IMR-90 (cell line): ENCODE measurements around the gene CRB1. TPM values are rescaled to one million over a fixed set of nuclear protein-coding genes. Genes with fewer than 3 reads are reported as not detected.

Source experiments
- ATAC-seq: fragments of 200-7000 bp; cut with Tn5 transposase; 2 replicates; pipeline ENCODE4 v1.9.1; 2020; ENCODE audit warnings: low read depth, mild to moderate bottlenecking, moderate library complexity
- BruUV-seq: library from RNA; stranded (reverse); fragments of 400-500 nt; replicated peaks from 2 replicates; lab custom pipeline; 2021; lab: Mats Ljungman, UMichigan
- CTCF ChIA-PET: fragments of 300-600 bp; formaldehyde crosslinking; extraction: SDS; loops from one replicate; lab custom pipeline; 2021; ENCODE audit warnings: antibody characterized with exemption; lab: Yijun Ruan, JAX
- POLR2A ChIA-PET: fragments of 300-600 bp; sonication (Branson Sonifier 250); formaldehyde crosslinking; loops from one replicate; lab custom pipeline; 2022; ENCODE audit warnings: antibody characterized with exemption; ENCODE audit not compliant: unreplicated experiment; lab: Charles Lee
- DNase-seq: peaks from one replicate; pipeline ENCODE4 v3.0.0; 2013
- H2AFZ ChIP-seq: replicated peaks from 2 replicates; pipeline ENCODE3; 2013; ENCODE audit warnings: low read length, mild to moderate bottlenecking; ENCODE audit not compliant: poor library complexity
- H2AK5ac ChIP-seq: 2 replicates; pipeline ENCODE4 v1.6.1; 2013; ENCODE audit warnings: low read depth, low read length, inconsistent platforms
- H2AK9ac ChIP-seq: replicated peaks from 2 replicates; pipeline ENCODE3; 2013; ENCODE audit warnings: mild to moderate bottlenecking, low read depth, low read length, moderate library complexity; ENCODE audit not compliant: poor library complexity
- H2BK120ac ChIP-seq: 2 replicates; pipeline ENCODE4 v1.6.1; 2013; ENCODE audit warnings: low read depth, low read length, inconsistent platforms
- H2BK15ac ChIP-seq: 3 replicates; pipeline ENCODE4 v1.6.1; 2013; ENCODE audit warnings: low read depth, low read length, inconsistent platforms
- H2BK20ac ChIP-seq: 2 replicates; pipeline ENCODE4 v1.6.1; 2013; ENCODE audit warnings: low read depth, mild to moderate bottlenecking, inconsistent platforms, low read length, moderate library complexity
- H2BK5ac ChIP-seq: 2 replicates; pipeline ENCODE4 v1.6.1; 2013; ENCODE audit warnings: mild to moderate bottlenecking, low read depth, low read length, inconsistent platforms; ENCODE audit not compliant: poor library complexity, severe bottlenecking
- H3K14ac ChIP-seq: replicated peaks from 2 replicates; pipeline ENCODE4 v1.6.1; 2013; ENCODE audit warnings: low read depth, low read length, inconsistent platforms
- H3K18ac ChIP-seq: 2 replicates; pipeline ENCODE4 v1.6.1; 2013; ENCODE audit warnings: low read depth, low read length, control low read depth
- H3K23ac ChIP-seq: 2 replicates; pipeline ENCODE4 v1.6.1; 2013; ENCODE audit warnings: low read depth, low read length, inconsistent platforms
- H3K27ac ChIP-seq: 2 replicates; pipeline ENCODE4 v1.5.1; 2013; ENCODE audit warnings: mild to moderate bottlenecking, control low read depth, low read length; ENCODE audit not compliant: insufficient read depth
- H3K27me3 ChIP-seq: 2 replicates; pipeline ENCODE4 v1.6.1; 2013; ENCODE audit warnings: low read length; ENCODE audit not compliant: control insufficient read depth, insufficient read depth
- H3K36me3 ChIP-seq: 2 replicates; pipeline ENCODE4 v1.6.1; 2013; ENCODE audit warnings: low read length, mixed read lengths; ENCODE audit not compliant: control insufficient read depth, insufficient read depth
- H3K4ac ChIP-seq: 2 replicates; pipeline ENCODE4 v1.6.1; 2013; ENCODE audit warnings: low read depth, low read length, inconsistent platforms
- H3K4me1 ChIP-seq: 2 replicates; pipeline ENCODE4 v1.6.1; 2013; ENCODE audit warnings: low read length, mixed read lengths; ENCODE audit not compliant: control insufficient read depth, insufficient read depth
- H3K4me2 ChIP-seq: 2 replicates; pipeline ENCODE4 v1.6.1; 2013; ENCODE audit warnings: low read depth, mild to moderate bottlenecking, control low read depth, low read length, moderate library complexity
- H3K4me3 ChIP-seq: 2 replicates; pipeline ENCODE4 v1.5.1; 2013; ENCODE audit warnings: low read depth, mild to moderate bottlenecking, control low read depth, low read length, moderate library complexity; ENCODE audit not compliant: insufficient read depth
- H3K56ac ChIP-seq: 2 replicates; pipeline ENCODE4 v1.6.1; 2013; ENCODE audit warnings: low read length, inconsistent platforms; ENCODE audit not compliant: insufficient read depth; ENCODE audit errors: extremely low read depth
- H3K79me1 ChIP-seq, 2 experiments: 2 replicates each; pipeline ENCODE4 v1.6.1; 2013; ENCODE audit warnings: low read length in 2 of 2, inconsistent platforms in 1 of 2, low read depth in 1 of 2
- H3K9ac ChIP-seq: 2 replicates; pipeline ENCODE4 v1.6.1; 2013; ENCODE audit warnings: low read depth, low read length, control low read depth
- H3K9me1 ChIP-seq: 2 replicates; pipeline ENCODE4 v1.6.1; 2013; ENCODE audit warnings: low read length, inconsistent platforms; ENCODE audit not compliant: insufficient read depth
- H3K9me3 ChIP-seq: 2 replicates; pipeline ENCODE4 v1.6.1; 2013; ENCODE audit warnings: low read length; ENCODE audit not compliant: control insufficient read depth, insufficient read depth
- H4K20me1 ChIP-seq: 2 replicates; pipeline ENCODE4 v1.6.1; 2013; ENCODE audit warnings: low read length, inconsistent platforms; ENCODE audit not compliant: insufficient read depth
- H4K5ac ChIP-seq: 2 replicates; pipeline ENCODE4 v1.6.1; 2013; ENCODE audit warnings: mild to moderate bottlenecking, low read depth, low read length, control low read depth
- H4K8ac ChIP-seq, 2 experiments: 2 replicates each; pipeline ENCODE4 v1.6.1; 2013; ENCODE audit warnings: low read depth in 2 of 2, low read length in 2 of 2, control low read depth in 1 of 2, inconsistent platforms in 1 of 2
- H4K91ac ChIP-seq: 2 replicates; pipeline ENCODE4 v1.6.1; 2013; ENCODE audit warnings: low read depth, low read length, inconsistent platforms; ENCODE audit not compliant: insufficient read depth
- BHLHE40 ChIP-seq: fragments of 150-350 bp; IDR thresholded peaks from 2 replicates; pipeline ENCODE4 v1.6.1; 2016; ENCODE audit warnings: mild to moderate bottlenecking, low read depth, low read length
- CHD1 ChIP-seq: IDR thresholded peaks from 2 replicates; pipeline ENCODE4 v1.6.1; 2012; ENCODE audit warnings: low read depth, low read length, improper control_type of control experiment
- FOS ChIP-seq: fragments of 150-350 bp; IDR thresholded peaks from 2 replicates; pipeline ENCODE4 v1.6.1; 2016; ENCODE audit warnings: low read depth, low read length
- MAFK ChIP-seq: IDR thresholded peaks from 2 replicates; pipeline ENCODE4 v1.6.1; 2012; ENCODE audit warnings: low read depth, low read length, improper control_type of control experiment
- MXI1 ChIP-seq: IDR thresholded peaks from 2 replicates; pipeline ENCODE4 v1.6.1; 2012; ENCODE audit warnings: low read depth, mild to moderate bottlenecking, low read length, moderate library complexity, borderline replicate concordance
- NFE2L2 ChIP-seq: fragments of 150-350 bp; IDR thresholded peaks from 2 replicates; pipeline ENCODE4 v1.6.1; 2016; ENCODE audit warnings: low read depth, mild to moderate bottlenecking, low read length
- POLR2A ChIP-seq: IDR thresholded peaks from 2 replicates; pipeline ENCODE4 v1.6.1; 2012; ENCODE audit warnings: mild to moderate bottlenecking, low read depth, low read length
- RFX5 ChIP-seq: IDR thresholded peaks from 2 replicates; pipeline ENCODE4 v1.8.0; 2012; ENCODE audit warnings: low read depth, mild to moderate bottlenecking, low read length, moderate library complexity
- WGBS, 2 experiments: methylation state at CpG; one replicate each; pipeline versions ENCODE4 v1.1.5 to v1.1.7; 2013; ENCODE audit warnings: missing lambda C conversion rate in 2 of 2; ENCODE audit not compliant: insufficient read length in 1 of 2; ENCODE audit errors: extremely low coverage in 2 of 2; 5-methylcytosine and 5-hydroxymethylcytosine counted together
- dilution Hi-C: fragments of 300-500 bp; cut with HindIII; formaldehyde crosslinking; loops from one replicate; pipeline ENCODE4 v1.14.3; 2018; ENCODE audit warnings: low sequenced_read_pairs; ENCODE audit not compliant: unreplicated experiment
- in situ Hi-C: fragments of 300-500 bp; cut with MboI; formaldehyde crosslinking; loops from 3 replicates; pipeline ENCODE4 v1.14.3; 2019; ENCODE audit warnings: low sequenced_read_pairs, inconsistent platforms, mixed read lengths
- intact Hi-C: fragments of 100-400 bp; cut with micrococcal nuclease; formaldehyde crosslinking; loops from 2 replicates; pipeline ENCODE4 v1.10.0; 2022
- polyA plus RNA-seq, 3 experiments: library from polyadenylated mRNA; depleted of rRNA; stranded (reverse); fragments of >200 nt; gene quantifications; 2 replicates each; pipeline ENCODE4 v1.2.3, GENCODE V29; 2012; ENCODE audit warnings: low replicate concordance in 1 of 3
- total RNA-seq: library from RNA; depleted of rRNA; stranded (reverse); fragments of >200 nt; gene quantifications from 2 replicates; pipeline ENCODE4 v1.2.3, GENCODE V29; 2012
- TF ChIP-seq, protein P1 (sequence below): fragments of 150-350 bp; IDR thresholded peaks from 2 replicates; pipeline ENCODE4 v1.6.1; 2016; ENCODE audit warnings: low read depth, mild to moderate bottlenecking, low read length, moderate library complexity, borderline replicate concordance

CRB1 gene
- total and polyA plus RNA-seq, 2 of the 4 experiments (the other 2 are of a cell fraction) = not detected

DNA sequence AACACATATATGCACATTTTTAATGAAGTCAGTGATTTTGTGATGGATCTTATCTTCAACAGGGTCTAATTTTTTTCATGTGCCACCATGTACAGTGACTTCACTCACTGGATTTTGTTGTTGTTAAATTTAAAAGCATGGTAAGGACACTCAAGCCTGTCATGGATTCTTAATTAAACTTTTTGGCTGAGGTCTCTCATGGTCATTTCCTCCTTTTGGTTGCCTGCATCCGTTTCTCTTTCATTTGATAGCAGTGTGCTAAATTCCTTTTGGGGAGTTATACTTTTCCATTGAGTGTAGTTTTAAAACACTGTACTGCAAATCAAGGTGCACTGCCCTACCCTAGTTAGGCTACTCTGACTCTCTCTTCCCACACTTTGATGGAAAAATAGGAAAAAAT is 13.2 kb upstream of the CRB1 start:
- H3K27ac ChIP-seq = no peak overlapping the region
- no CpG with 5 or more reads among the region's 1 CpG for WGBS, 2 experiments
- BruUV-seq = no TSS peak
- H2AK5ac ChIP-seq = no peak overlapping the region
- no peak overlapping the region for H3K4ac ChIP-seq
- no peak overlapping the region for H4K91ac ChIP-seq
- no peaks in the 10 kb centered on the region for H3K9me1 ChIP-seq
- no peak overlapping the region for H3K4me3 ChIP-seq
- POLR2A ChIA-PET = no interaction called here
- intact Hi-C loops (no loop called here), in situ Hi-C loops (no loop called here), dilution Hi-C loops (no loop called here)
- no peaks in the 10 kb centered on the region for H3K27me3 ChIP-seq
- no peak overlapping the region for H3K9ac ChIP-seq
- H4K5ac ChIP-seq = no peak overlapping the region
- H4K20me1 ChIP-seq = no peaks in the 10 kb centered on the region
- H3K36me3 ChIP-seq = no peaks in the 10 kb centered on the region
- no peak overlapping the region for H2BK120ac ChIP-seq
- H4K8ac ChIP-seq = no peak overlapping the region
- no peak overlapping the region for H3K23ac ChIP-seq
- ATAC-seq (no peak), DNase-seq (no peak)
- no peak overlapping the region for H2BK20ac ChIP-seq
- H2BK15ac ChIP-seq = no peak overlapping the region
- TF ChIP-seq NFE2L2 (no peak), FOS (no peak), MAFK (no peak), POLR2A (no peak), RFX5 (no peak), MXI1 (no peak), BHLHE40 (no peak), CHD1 (no peak)
- TF ChIP-seq, protein P1, sequence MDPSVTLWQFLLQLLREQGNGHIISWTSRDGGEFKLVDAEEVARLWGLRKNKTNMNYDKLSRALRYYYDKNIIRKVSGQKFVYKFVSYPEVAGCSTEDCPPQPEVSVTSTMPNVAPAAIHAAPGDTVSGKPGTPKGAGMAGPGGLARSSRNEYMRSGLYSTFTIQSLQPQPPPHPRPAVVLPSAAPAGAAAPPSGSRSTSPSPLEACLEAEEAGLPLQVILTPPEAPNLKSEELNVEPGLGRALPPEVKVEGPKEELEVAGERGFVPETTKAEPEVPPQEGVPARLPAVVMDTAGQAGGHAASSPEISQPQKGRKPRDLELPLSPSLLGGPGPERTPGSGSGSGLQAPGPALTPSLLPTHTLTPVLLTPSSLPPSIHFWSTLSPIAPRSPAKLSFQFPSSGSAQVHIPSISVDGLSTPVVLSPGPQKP = no peak
- H3K4me1 ChIP-seq = no peaks in the 10 kb centered on the region
- H3K9me3 ChIP-seq = no peaks in the 10 kb centered on the region
- H3K56ac ChIP-seq = no peak overlapping the region
- no peak overlapping the region for H3K18ac ChIP-seq
- H2BK5ac ChIP-seq = no peak overlapping the region
- no peaks in the 10 kb centered on the region for H3K79me1 ChIP-seq
- H2AFZ ChIP-seq = no peak overlapping the region
- no peak overlapping the region for H2AK9ac ChIP-seq
- CTCF ChIA-PET = no interaction called here
- H3K14ac ChIP-seq = no peak overlapping the region
- H3K4me2 ChIP-seq = no peak overlapping the region
